Ovary (tissue), 3 donors: ENCODE measurements around the gene TWNK.

ENCODE experiments used
- CTCF ChIP-seq, 3 donors: fragments of 450-650 bp in 2 of 3; fragments of 200-600 bp in 1 of 3; IDR thresholded peaks; one replicate each; pipeline versions ENCODE4 v1.5.1 to v1.8.0; 2016 to 2022; ENCODE audit warnings: antibody characterized with exemption in 3 of 3, mild to moderate bottlenecking in 1 of 3
- EP300 ChIP-seq: sonication (generic); formaldehyde crosslinking; IDR thresholded peaks from one replicate; pipeline ENCODE4 v1.6.1; 2017; ENCODE audit warnings: antibody characterized with exemption
- donor health status: DM: no; HTN: no; CAD: no.

- TF ChIP-seq EP300 (no peak), CTCF (IDR thresholded peaks at IDR 0.05) (no peak)
Measured at GRCh38 chr10:100977436-100977835, 9.9 kb upstream of the TWNK start.
